SU-DHL-6 (cell line): Measurements from ENCODE around the gene MCCC2.
"Not testable (repeated sequence)": the region's sequence is repeated elsewhere in the genome, so short reads cannot be mapped to it uniquely, and the experiment has no call there.

Experiments used
- EZH2phosphoT487 ChIP-seq: fragments of 200-600 bp; sonication (generic), shearing (Covaris generic); conservative IDR thresholded peaks from 2 replicates; pipeline ENCODE4 v1.6.1; 2018; ENCODE audit warnings: mild to moderate bottlenecking, antibody characterized with exemption, low read length, moderate library complexity, mixed read lengths
- TF ChIP-seq, protein P1 (sequence below): fragments of 200-600 bp; sonication (generic); IDR thresholded peaks from one replicate; pipeline ENCODE4 v1.5.1; 2017; ENCODE audit warnings: antibody characterized with exemption, mild to moderate bottlenecking, low read length, moderate library complexity; ENCODE audit not compliant: insufficient read depth, poor library complexity, severe bottlenecking

DNA sequence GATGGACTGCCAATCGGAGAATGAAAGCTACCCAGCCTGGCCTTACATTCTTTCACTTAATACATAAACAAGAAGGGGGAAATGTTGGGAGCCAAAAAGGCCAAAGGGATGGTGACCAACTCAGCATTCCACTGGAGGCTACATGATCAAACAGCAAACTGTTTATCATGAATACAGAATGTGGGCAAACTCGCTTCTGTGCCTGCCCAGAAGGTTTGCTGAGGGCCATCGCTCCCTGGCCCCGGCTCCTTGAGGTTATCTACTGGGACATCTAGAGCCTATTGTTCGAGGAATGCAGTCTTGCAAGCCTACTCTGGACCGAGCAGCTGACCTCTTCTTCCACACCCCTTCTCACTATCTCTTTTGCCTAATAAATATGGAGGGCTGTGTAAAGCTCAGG is 9.3 kb upstream of the MCCC2 start:
- TF ChIP-seq, protein P1, sequence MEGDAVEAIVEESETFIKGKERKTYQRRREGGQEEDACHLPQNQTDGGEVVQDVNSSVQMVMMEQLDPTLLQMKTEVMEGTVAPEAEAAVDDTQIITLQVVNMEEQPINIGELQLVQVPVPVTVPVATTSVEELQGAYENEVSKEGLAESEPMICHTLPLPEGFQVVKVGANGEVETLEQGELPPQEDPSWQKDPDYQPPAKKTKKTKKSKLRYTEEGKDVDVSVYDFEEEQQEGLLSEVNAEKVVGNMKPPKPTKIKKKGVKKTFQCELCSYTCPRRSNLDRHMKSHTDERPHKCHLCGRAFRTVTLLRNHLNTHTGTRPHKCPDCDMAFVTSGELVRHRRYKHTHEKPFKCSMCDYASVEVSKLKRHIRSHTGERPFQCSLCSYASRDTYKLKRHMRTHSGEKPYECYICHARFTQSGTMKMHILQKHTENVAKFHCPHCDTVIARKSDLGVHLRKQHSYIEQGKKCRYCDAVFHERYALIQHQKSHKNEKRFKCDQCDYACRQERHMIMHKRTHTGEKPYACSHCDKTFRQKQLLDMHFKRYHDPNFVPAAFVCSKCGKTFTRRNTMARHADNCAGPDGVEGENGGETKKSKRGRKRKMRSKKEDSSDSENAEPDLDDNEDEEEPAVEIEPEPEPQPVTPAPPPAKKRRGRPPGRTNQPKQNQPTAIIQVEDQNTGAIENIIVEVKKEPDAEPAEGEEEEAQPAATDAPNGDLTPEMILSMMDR, result not testable (repeated sequence)
- not testable (repeated sequence) for TF ChIP-seq EZH2phosphoT487
